Peyer's patch (tissue), 4 donors: ENCODE data around the gene ZBTB38. TPM values are rescaled to one million over a fixed set of nuclear protein-coding genes. Genes with fewer than 3 reads are reported as not detected.

Experiments used
- DNase-seq, 3 donors: peaks; one replicate each; pipeline ENCODE4 v3.0.0-alpha.2; 2017 to 2019
- H3K27ac ChIP-seq, 4 donors: fragments of 200-600 bp; sonication (generic); one replicate each; pipeline ENCODE4 v1.5.1; 2016 to 2019
- H3K27me3 ChIP-seq, 2 donors: fragments of 200-600 bp; sonication (generic); one replicate each; pipeline ENCODE4 v1.5.1; 2019
- H3K36me3 ChIP-seq, 3 donors: fragments of 200-600 bp; sonication (generic); one replicate each; pipeline ENCODE4 v1.5.1; 2016 to 2019
- H3K4me1 ChIP-seq, 4 donors: fragments of 200-600 bp; sonication (generic); one replicate each; pipeline ENCODE4 v1.5.1; 2016 to 2019
- H3K4me3 ChIP-seq, 4 donors: fragments of 200-600 bp; sonication (generic); 1 replicate in 3 of 4; 2 replicates in 1 of 4; pipeline ENCODE4 v1.5.1; 2016 to 2019; ENCODE audit warnings: mild to moderate bottlenecking in 1 of 4
- H3K9me3 ChIP-seq, 4 donors: fragments of 200-600 bp; sonication (generic); one replicate each; pipeline ENCODE4 v1.5.1; 2016 to 2019; ENCODE audit warnings: mild to moderate bottlenecking in 1 of 4
- POLR2A ChIP-seq, 2 donors: fragments of 450-650 bp; IDR thresholded peaks; one replicate each; pipeline ENCODE4 v1.5.1; 2017; ENCODE audit warnings: antibody characterized with exemption in 2 of 2, mild to moderate bottlenecking in 2 of 2, moderate library complexity in 2 of 2
- total RNA-seq, 4 donors: library from RNA; depleted of rRNA; stranded (reverse); fragments of >200 nt; gene quantifications; one replicate each; pipeline ENCODE4 v1.1.0, GENCODE V29; 2016
- TF ChIP-seq, protein P1 (sequence below), 6 experiments: fragments of 450-650 bp in 4 of 6; fragments of 200-600 bp in 2 of 6; sonication (generic) in 1 of 6; IDR thresholded peaks; one replicate each; pipeline ENCODE4 v1.5.1; 2017 to 2019; ENCODE audit warnings: antibody characterized with exemption in 6 of 6, mild to moderate bottlenecking in 3 of 6, moderate library complexity in 1 of 6

The ZBTB38 gene
- total RNA-seq, 4 donors from 2014 or later = 168 to 254 (median 184) TPM

DNA sequence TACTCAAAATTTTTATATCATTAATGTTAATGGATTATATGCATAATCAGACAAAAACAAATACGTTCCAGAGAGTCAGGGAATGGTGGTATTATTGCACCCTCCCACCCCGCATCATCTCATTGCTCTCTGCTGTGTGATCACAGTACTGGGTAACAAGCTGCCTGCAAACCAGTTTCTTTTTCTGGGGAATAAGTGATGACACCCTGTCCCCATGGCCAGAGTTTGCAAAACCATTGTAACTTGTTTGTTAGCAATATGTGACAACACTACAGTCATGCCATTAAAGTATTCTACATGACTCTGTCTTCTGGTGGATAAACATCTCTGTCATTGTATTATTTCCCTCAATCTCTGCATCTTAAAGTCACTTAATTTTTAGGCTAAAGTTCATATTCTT is 39.5 kb downstream of the ZBTB38 start:
- Histone ChIP-seq H3K36me3 (peaks cover 0 to 36% (median 3%) of the 10 kb centered on the region in 3 donors), H3K4me1 (peaks cover 0 to 36% (median 13%) of the 10 kb centered on the region in 4 donors), H3K27me3 (no peaks in the 10 kb centered on the region), H3K27ac (peak overlapping the region in 3 of 4 donors; percentile 18 to 85 (median 38)), H3K4me3 (no peak overlapping the region), H3K9me3 (no peaks in the 10 kb centered on the region)
- no peak for DNase-seq
- TF ChIP-seq, protein P1, sequence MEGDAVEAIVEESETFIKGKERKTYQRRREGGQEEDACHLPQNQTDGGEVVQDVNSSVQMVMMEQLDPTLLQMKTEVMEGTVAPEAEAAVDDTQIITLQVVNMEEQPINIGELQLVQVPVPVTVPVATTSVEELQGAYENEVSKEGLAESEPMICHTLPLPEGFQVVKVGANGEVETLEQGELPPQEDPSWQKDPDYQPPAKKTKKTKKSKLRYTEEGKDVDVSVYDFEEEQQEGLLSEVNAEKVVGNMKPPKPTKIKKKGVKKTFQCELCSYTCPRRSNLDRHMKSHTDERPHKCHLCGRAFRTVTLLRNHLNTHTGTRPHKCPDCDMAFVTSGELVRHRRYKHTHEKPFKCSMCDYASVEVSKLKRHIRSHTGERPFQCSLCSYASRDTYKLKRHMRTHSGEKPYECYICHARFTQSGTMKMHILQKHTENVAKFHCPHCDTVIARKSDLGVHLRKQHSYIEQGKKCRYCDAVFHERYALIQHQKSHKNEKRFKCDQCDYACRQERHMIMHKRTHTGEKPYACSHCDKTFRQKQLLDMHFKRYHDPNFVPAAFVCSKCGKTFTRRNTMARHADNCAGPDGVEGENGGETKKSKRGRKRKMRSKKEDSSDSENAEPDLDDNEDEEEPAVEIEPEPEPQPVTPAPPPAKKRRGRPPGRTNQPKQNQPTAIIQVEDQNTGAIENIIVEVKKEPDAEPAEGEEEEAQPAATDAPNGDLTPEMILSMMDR (IDR thresholded peaks at IDR 0.05) = no peak
- no peak for TF ChIP-seq POLR2A (IDR thresholded peaks at IDR 0.05)

DNA sequence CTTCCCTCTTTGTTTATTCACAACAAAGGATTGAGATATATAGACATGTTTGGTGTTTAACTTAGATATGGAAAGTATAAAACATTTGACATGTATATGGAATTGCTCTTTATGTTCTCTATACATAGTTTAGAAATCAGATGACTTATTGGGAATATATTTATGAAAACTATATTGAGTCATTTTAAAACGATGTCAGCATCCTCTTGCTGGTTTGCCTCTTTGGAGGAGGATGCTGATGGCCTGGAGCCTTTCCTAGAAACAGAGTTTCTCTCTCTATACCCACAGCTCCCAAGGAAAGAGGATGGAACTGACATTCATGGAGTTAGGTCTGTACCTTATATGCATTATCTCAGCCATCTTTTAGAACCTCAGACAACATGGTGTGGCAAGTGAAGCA is 40.3 kb downstream of the ZBTB38 start:
- no peak for TF ChIP-seq POLR2A (IDR thresholded peaks at IDR 0.05)
- TF ChIP-seq, protein P1 (IDR thresholded peaks at IDR 0.05) = no peak
- H3K4me3 ChIP-seq = no peak overlapping the region
- no peaks in the 10 kb centered on the region for H3K9me3 ChIP-seq
- peak overlapping the region in 3 of 4 donors; percentile 82 to 85 (median 83) for H3K27ac ChIP-seq
- peaks cover 0 to 43% (median 3%) of the 10 kb centered on the region in 3 donors for H3K36me3 ChIP-seq
- H3K4me1 ChIP-seq = peaks cover 0 to 40% (median 17%) of the 10 kb centered on the region in 4 donors
- H3K27me3 ChIP-seq = no peaks in the 10 kb centered on the region
- no peak for DNase-seq

DNA sequence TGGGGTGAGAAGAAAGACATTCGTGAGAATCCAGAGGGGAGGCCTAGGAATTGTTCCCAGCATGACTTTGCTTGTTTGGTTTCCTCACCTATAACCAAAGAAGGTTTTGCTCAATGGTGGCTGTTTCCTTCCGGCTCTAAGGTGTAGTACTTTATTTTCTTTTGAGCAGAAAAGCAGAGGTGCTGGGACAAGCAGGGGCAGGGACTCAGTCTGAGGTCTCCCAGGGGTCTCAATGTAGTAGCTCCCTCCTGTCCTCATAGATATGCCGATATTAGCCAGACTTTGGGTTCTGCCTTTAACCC is 41.6 kb downstream of the ZBTB38 start:
- H3K9me3 ChIP-seq = no peaks in the 10 kb centered on the region
- H3K36me3 ChIP-seq = peaks cover 0 to 48% (median 1%) of the 10 kb centered on the region in 3 donors
- H3K4me3 ChIP-seq = no peak overlapping the region
- DNase-seq = no peak
- peaks cover 0 to 45% (median 17%) of the 10 kb centered on the region in 4 donors for H3K4me1 ChIP-seq
- TF ChIP-seq, protein P1 (IDR thresholded peaks at IDR 0.05) = no peak
- TF ChIP-seq POLR2A (IDR thresholded peaks at IDR 0.05) = no peak
- H3K27ac ChIP-seq = peak overlapping the region; percentile 82 to 85 (median 82)
- H3K27me3 ChIP-seq = no peaks in the 10 kb centered on the region

DNA sequence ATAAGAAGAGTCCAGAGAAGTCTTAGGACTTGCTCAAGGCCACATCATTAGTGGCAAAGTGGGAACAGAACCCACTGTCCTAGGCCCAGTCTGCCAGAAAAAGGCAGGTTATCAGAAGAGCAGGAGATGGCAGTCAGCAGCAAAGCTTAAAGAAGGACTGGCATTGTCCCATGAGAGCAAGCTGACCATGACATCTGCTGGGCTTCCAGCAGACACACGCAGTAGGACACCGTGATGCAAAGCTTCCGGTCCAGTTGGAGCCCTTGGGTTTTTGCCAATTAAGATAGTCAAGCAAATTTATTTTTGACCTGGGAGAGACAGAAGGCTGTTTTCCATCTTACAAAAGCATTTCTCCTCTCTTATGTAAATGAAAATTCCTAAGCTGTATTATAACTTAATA is 42.1 kb downstream of the ZBTB38 start:
- peak overlapping the region; percentile 82 to 85 (median 82) for H3K27ac ChIP-seq
- no peak overlapping the region for H3K4me3 ChIP-seq
- TF ChIP-seq POLR2A (IDR thresholded peaks at IDR 0.05) = peak in 1 of 2 donors; percentile 6
- TF ChIP-seq, protein P1 (IDR thresholded peaks at IDR 0.05) = peak in 2 of 6 experiments; percentile 2 to 18
- H3K4me1 ChIP-seq = peaks cover 0 to 49% (median 17%) of the 10 kb centered on the region in 4 donors
- no peaks in the 10 kb centered on the region for H3K9me3 ChIP-seq
- peak in 1 of 3 donors; percentile 66 for DNase-seq
- H3K36me3 ChIP-seq = peaks cover 0 to 50% (median 3%) of the 10 kb centered on the region in 3 donors
- H3K27me3 ChIP-seq = no peaks in the 10 kb centered on the region

DNA sequence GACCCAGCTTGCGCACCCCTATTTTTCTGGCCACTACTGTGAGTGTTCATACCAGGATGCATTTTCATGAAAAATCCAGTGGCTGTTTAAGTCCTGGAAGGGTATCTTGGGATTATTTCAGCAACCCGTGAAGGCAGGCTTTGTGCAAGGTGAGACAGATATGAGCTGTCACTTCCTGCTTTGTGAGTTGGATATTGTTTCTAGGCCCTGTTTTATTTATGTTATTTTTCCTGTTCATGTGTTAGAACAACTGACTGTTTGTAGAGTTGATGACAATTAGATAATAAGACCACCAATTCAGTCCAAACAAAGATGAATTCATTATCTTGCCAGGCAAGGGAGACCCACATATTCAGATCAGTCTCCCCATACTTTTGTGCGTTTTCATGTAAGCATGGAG is 42.5 kb downstream of the ZBTB38 start:
- no peaks in the 10 kb centered on the region for H3K9me3 ChIP-seq
- H3K4me3 ChIP-seq = no peak overlapping the region
- peaks cover 0 to 47% (median 17%) of the 10 kb centered on the region in 4 donors for H3K4me1 ChIP-seq
- peak overlapping the region; percentile 82 to 85 (median 82) for H3K27ac ChIP-seq
- H3K27me3 ChIP-seq = no peaks in the 10 kb centered on the region
- no peak for TF ChIP-seq POLR2A (IDR thresholded peaks at IDR 0.05)
- TF ChIP-seq, protein P1 (IDR thresholded peaks at IDR 0.05) = no peak
- DNase-seq = no peak
- peaks cover 0 to 49% (median 3%) of the 10 kb centered on the region in 3 donors for H3K36me3 ChIP-seq
